Caco-2 (cell line): Measurements from ENCODE around the gene MRPL12. TPM values are rescaled to one million over a fixed set of nuclear protein-coding genes. Genes with fewer than 3 reads are reported as not detected.
A peak's percentile ranks its signal among the peaks of the same experiment; 100 is the strongest.

Experiments used
- BruUV-seq: library from RNA; stranded (reverse); fragments of 400-500 nt; replicated peaks from 2 replicates; lab custom pipeline; 2021; lab: Mats Ljungman, UMichigan
- CTCF ChIA-PET: fragments of 300-600 bp; sonication (Branson Sonifier 250); formaldehyde crosslinking; loops from one replicate; lab custom pipeline; 2022; ENCODE audit warnings: antibody characterized with exemption; lab: Charles Lee
- POLR2A ChIA-PET: fragments of 300-600 bp; sonication (Branson Sonifier 250); formaldehyde crosslinking; loops from one replicate; lab custom pipeline; 2022; ENCODE audit warnings: antibody characterized with exemption; lab: Charles Lee
- DNase-seq, 2 experiments: peaks; one replicate each; pipeline versions ENCODE4 v3.0.0 to v3.0.0-alpha.2; 2020 to 2022
- H3K27me3 ChIP-seq: replicated peaks from 2 replicates; pipeline ENCODE4 v1.6.0; 2011; ENCODE audit warnings: low read length; ENCODE audit not compliant: control insufficient read depth, insufficient read depth
- H3K36me3 ChIP-seq: 2 replicates; pipeline ENCODE4 v1.5.1; 2011; ENCODE audit warnings: low read length; ENCODE audit not compliant: control insufficient read depth, insufficient read depth
- H3K4me1 ChIP-seq: fragments of 250-450 bp; sonication (Bioruptor Pico); 2 replicates; pipeline ENCODE4 v1.5.1; 2020; ENCODE audit warnings: mild to moderate bottlenecking
- H3K4me3 ChIP-seq: 2 replicates; pipeline ENCODE4 v1.5.1; 2011; ENCODE audit warnings: low read depth, mild to moderate bottlenecking, control low read depth, low read length
- H3K9me3 ChIP-seq: fragments of 250-450 bp; sonication (Bioruptor Pico); 2 replicates; pipeline ENCODE4 v1.5.1; 2020; ENCODE audit warnings: mild to moderate bottlenecking, moderate library complexity
- H3K27ac Mint-ChIP-seq: one replicate; pipeline ENCODE4 v1.8.0; 2022; ENCODE audit warnings: mixed read lengths; ENCODE audit not compliant: unreplicated experiment
- H3K27me3 Mint-ChIP-seq: one replicate; pipeline ENCODE4 v1.8.0; 2022; ENCODE audit warnings: mixed read lengths; ENCODE audit not compliant: insufficient read depth, unreplicated experiment
- H3K36me3 Mint-ChIP-seq: one replicate; pipeline ENCODE4 v1.8.0; 2022; ENCODE audit warnings: mild to moderate bottlenecking, mixed read lengths; ENCODE audit not compliant: insufficient read depth, unreplicated experiment
- H3K4me1 Mint-ChIP-seq: one replicate; pipeline ENCODE4 v1.8.0; 2022; ENCODE audit warnings: low read depth, mixed read lengths; ENCODE audit not compliant: unreplicated experiment
- H3K4me3 Mint-ChIP-seq: one replicate; pipeline ENCODE4 v1.8.0; 2022; ENCODE audit warnings: mild to moderate bottlenecking, moderate library complexity, mixed read lengths; ENCODE audit not compliant: unreplicated experiment
- H3K9me3 Mint-ChIP-seq: one replicate; pipeline ENCODE4 v1.8.0; 2022; ENCODE audit warnings: mixed read lengths; ENCODE audit not compliant: unreplicated experiment
- CTCF ChIP-seq, 2 experiments: fragments of 200-600 bp in 1 of 2; IDR thresholded peaks; 1 replicate in 1 of 2; 2 replicates in 1 of 2; pipeline versions ENCODE4 v1.5.1 to v1.8.0; 2011 to 2022; ENCODE audit warnings: antibody characterized with exemption in 1 of 2, control low read depth in 1 of 2, inconsistent platforms in 1 of 2, low read depth in 1 of 2, low read length in 1 of 2, mild to moderate bottlenecking in 1 of 2, moderate library complexity in 1 of 2; ENCODE audit not compliant: insufficient read depth in 1 of 2, severe bottlenecking in 1 of 2, unreplicated experiment in 1 of 2
- intact Hi-C: fragments of 100-400 bp; cut with micrococcal nuclease; formaldehyde crosslinking; loops from one replicate; pipeline ENCODE4 v1.10.0; 2022; ENCODE audit not compliant: unreplicated experiment
- total RNA-seq: library from RNA; stranded (reverse); gene quantifications from 2 replicates; pipeline ENCODE4 v1.2.3, GENCODE V29; 2022

The MRPL12 gene
- total RNA-seq, 1 experiment from 2014 or later: 164 TPM

DNA sequence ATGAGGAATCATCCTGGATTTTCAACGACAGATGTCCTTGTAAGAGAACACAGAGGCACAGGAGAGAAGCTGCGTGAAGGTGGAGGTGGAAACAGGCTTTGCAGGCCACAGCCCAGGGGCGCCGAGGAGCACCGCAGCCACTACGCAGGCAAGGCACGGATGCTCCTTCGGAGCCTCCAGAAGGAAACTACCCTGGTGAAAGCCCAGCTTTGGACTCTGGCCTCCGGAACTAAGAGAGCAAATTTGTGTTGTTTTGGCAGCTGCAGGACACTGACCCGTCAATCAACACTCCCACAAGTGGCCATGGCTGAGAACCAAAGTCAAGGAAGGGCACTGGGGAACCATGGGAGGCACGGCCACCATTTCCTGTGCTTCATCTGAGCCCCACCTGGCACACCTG, 23.0 kb upstream of the MRPL12 start:
- BruUV-seq: no TSS peak
- Mint-ChIP-seq H3K36me3 (peaks cover 40% of the 10 kb centered on the region), H3K9me3 (no peaks in the 10 kb centered on the region)

GRCh38 chr17:81681672-81682071, 21.5 kb upstream of the MRPL12 start:
- Mint-ChIP-seq H3K4me3 (peak overlapping the region; percentile 97), H3K4me1 (no peaks in the 10 kb centered on the region), H3K27me3 (no peaks in the 10 kb centered on the region), H3K9me3 (no peaks in the 10 kb centered on the region), H3K36me3 (peaks cover 38% of the 10 kb centered on the region), H3K27ac (no peak overlapping the region)
- DNase-seq: no peak
- Histone ChIP-seq H3K9me3 (no peaks in the 10 kb centered on the region), H3K27me3 (no peaks in the 10 kb centered on the region), H3K4me3 (no peak overlapping the region), H3K4me1 (0 out of 2 replicates have a peak, but pooled peaks cover 10% of the 10 kb centered on the region), H3K36me3 (no peaks in the 10 kb centered on the region; the same call in none of the 2 replicates)
- intact Hi-C loops: no loop called here
- no peak for TF ChIP-seq CTCF (IDR thresholded peaks at IDR 0.05; ENCODE audit: insufficient read depth in 1 of 2, low read depth in 1 of 2, low read length in 1 of 2, severe bottlenecking in 1 of 2, unreplicated experiment in 1 of 2)
- BruUV-seq: no TSS peak
- POLR2A ChIA-PET: no interaction called here
- CTCF ChIA-PET: no interaction called here

More for the DNA sequence above, 23.0 kb upstream of the MRPL12 start:
- Histone ChIP-seq H3K4me3 (no peak overlapping the region), H3K4me1 (0 out of 2 replicates have a peak, but pooled peaks cover 8% of the 10 kb centered on the region), H3K9me3 (no peaks in the 10 kb centered on the region), H3K36me3 (no peaks in the 10 kb centered on the region; the same call in 1 of the 2 replicates), H3K27me3 (no peaks in the 10 kb centered on the region)
- peaks cover 5% of the 10 kb centered on the region for H3K4me1 Mint-ChIP-seq
- H3K4me3 Mint-ChIP-seq: no peak overlapping the region
- CTCF ChIA-PET: no interaction called here
- POLR2A ChIA-PET: no interaction called here
- intact Hi-C loops: no loop called here
- DNase-seq: no peak
- no peak overlapping the region for H3K27ac Mint-ChIP-seq
- no peaks in the 10 kb centered on the region for H3K27me3 Mint-ChIP-seq
- TF ChIP-seq CTCF (IDR thresholded peaks at IDR 0.05; ENCODE audit: insufficient read depth in 1 of 2, low read depth in 1 of 2, low read length in 1 of 2, severe bottlenecking in 1 of 2, unreplicated experiment in 1 of 2): no peak

GRCh38 chr17:81682565-81683207, 20.5 kb upstream of the MRPL12 start:
- peaks cover 36% of the 10 kb centered on the region for H3K36me3 Mint-ChIP-seq
- POLR2A ChIA-PET: interaction anchor here (0.7 to 1.6 kb wide), 4 partner anchors 15 to 25 kb away, joined by 3 to 45 read pairs (median 5); partner anchors contain the start of gene MRPL12
- peak overlapping the region; percentile 97 for H3K4me3 Mint-ChIP-seq
- CTCF ChIA-PET: no interaction called here
- DNase-seq: no peak
- no peaks in the 10 kb centered on the region for H3K27me3 ChIP-seq
- H3K36me3 ChIP-seq: peaks cover 2% of the 10 kb centered on the region
- no peaks in the 10 kb centered on the region for H3K9me3 Mint-ChIP-seq
- no peak for TF ChIP-seq CTCF (IDR thresholded peaks at IDR 0.05; ENCODE audit: insufficient read depth in 1 of 2, low read depth in 1 of 2, low read length in 1 of 2, severe bottlenecking in 1 of 2, unreplicated experiment in 1 of 2)
- H3K4me3 ChIP-seq: peak overlapping the region; percentile 89
- H3K4me1 Mint-ChIP-seq: no peaks in the 10 kb centered on the region
- intact Hi-C loops: loop anchor here (1.0 kb wide), 1 partner anchor 21 kb away; the partner anchor contains the start of gene MRPL12
- peak overlapping the region; percentile 95 for H3K27ac Mint-ChIP-seq
- no peaks in the 10 kb centered on the region for H3K9me3 ChIP-seq
- no peaks in the 10 kb centered on the region for H3K27me3 Mint-ChIP-seq
- BruUV-seq: no TSS peak
- 0 out of 2 replicates have a peak, but pooled peaks cover 10% of the 10 kb centered on the region for H3K4me1 ChIP-seq
